GM18519 (cell line): ENCODE data around the gene BDP1.
"Not testable (repeated sequence)": the region's sequence is repeated elsewhere in the genome, so short reads cannot be mapped to it uniquely, and the experiment has no call there.

Experiments
- ATAC-seq: cut with Tn5 transposase; IDR thresholded peaks from one replicate; pipeline ENCODE4 v1.9.1; 2021; ENCODE audit warnings: mild to moderate bottlenecking, moderate library complexity; ENCODE audit not compliant: unreplicated experiment, low FRiP score

The BDP1 gene

DNA sequence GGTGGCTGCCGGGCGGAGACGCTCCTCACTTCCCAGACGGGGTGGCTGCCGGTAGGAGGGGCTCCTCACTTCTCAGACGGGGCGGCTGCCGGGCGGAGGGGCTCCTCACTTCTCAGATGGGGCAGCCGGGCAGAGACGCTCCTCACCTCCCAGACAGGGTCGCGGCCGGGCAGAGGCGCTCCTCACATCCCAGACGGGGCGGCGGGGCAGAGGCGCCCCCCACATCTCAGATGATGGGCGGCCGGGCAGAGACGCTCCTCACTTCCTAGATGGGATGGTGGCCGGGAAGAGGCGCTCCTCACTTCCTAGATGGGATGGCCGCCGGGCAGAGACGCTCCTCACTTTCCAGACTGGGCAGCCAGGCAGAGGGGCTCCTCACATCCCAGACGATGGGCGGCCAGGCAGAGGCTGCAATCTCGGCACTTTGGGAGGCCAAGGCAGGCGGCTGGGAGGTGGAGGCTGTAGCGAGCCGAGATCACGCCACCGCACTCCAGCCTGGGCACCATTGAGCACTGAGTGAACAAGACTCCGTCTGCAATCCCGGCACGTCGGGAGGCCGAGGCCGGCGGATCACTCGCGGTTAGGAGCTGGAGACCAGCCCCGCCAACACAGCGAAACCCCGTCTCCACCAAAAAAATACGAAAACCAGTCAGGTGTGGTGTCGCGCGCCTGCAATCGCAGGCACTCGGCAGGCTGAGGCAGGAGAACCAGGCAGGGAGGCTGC is 96.7 kb downstream of the BDP1 start:
- ATAC-seq: not testable (repeated sequence)

- no peak for ATAC-seq
These were observed 107.7 kb downstream of the BDP1 start for GRCh38 chr5:71563161-71563560.

GRCh38 chr5:71564895-71565294 is 109.4 kb downstream of the BDP1 start:
- ATAC-seq: no peak

DNA sequence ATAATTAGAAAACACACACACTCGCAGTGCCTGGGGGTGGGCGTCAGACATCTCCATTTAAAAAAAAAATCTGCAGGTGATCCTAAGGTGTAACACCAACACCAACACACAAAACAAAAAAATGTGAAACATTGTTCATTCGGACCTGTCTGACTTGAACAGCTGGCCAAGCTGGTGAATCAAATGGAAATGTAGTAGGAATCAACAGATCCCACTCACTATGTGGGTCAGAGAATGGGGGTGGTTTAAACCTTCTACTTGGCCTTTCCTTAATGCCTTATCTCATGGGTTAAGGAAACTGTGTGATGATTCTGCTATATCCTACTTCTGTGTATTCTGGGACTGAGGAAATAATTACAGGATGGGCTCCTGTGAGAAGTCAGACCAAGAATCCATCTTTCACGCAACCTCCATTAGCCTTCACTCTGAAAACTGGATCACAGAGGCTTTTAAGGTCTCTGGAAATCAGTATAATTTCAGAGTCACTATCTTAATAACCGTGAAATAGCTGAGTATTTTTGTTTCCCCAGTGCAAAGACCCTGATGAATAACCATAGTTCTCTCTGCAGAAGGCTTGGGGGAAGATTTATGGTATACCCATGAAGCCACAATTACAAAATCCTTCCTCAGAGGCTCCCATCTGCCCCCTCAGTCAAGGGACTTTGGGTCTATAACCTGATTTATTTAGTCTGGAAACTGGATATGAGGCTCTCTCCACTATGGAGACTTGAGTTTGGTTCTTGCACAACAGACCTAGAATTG is 114.5 kb downstream of the BDP1 start:
- no peak for ATAC-seq

- not testable (repeated sequence) for ATAC-seq
These were observed 116.4 kb downstream of the BDP1 start for GRCh38 chr5:71571811-71572210.

DNA sequence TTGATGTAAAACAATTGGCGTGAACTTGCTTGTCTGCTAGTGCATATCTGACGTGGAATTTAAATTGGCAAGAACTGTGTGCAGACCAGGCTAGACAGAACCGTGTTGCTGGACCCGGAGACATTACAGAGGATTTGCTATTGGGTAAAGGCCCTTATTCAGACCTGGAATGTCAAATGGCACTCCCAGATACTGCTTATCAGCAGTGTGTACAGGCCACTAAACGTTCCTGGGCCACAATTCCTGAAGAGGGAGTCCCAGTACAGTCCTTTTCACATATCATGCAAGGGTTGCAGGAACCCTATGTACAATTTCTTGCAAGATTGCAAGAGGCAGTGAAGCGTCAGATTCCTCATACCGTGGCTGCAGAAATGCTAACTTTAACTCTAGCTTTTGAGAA is 118.1 kb downstream of the BDP1 start:
- ATAC-seq: no peak

DNA sequence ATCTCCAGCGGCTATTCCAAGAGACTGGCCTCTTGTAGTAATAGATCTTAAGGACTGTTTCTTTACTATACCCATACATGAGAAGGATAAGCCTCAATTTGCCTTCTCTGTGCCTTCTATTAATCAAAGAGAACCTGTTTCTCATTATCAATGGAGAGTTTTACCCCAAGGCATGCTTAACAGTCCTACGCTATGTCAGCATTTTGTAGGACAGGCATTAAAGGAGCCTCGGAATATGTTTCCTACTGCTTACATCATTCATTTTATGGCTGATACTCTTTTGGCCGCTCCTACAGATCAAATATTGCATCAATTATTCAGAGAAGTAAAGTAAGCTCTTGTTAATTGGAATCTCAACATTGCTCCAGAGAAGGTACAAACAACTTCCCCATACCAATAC is 120.1 kb downstream of the BDP1 start:
- ATAC-seq: not testable (repeated sequence)

DNA sequence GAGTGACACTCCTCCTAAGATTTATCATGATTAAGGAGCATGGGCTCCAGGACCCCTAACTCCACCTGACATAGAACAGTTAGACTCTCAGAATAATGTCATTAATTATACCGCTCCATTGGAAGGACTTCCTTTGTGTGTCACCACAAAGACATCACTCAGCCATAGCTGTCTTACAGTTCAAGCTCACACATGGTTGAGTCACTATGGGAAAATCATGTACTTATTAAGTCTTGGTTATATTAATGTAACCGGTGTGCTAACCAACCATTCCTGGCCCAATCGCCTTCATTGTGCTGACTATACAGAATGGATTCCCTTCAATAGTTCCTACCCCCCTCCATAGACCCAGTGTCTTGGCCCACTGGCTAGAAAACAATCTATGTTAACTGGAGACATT is 120.8 kb downstream of the BDP1 start:
- no peak for ATAC-seq

GRCh38 chr5:71577839-71578238 is 122.4 kb downstream of the BDP1 start:
- not testable (repeated sequence) for ATAC-seq

DNA sequence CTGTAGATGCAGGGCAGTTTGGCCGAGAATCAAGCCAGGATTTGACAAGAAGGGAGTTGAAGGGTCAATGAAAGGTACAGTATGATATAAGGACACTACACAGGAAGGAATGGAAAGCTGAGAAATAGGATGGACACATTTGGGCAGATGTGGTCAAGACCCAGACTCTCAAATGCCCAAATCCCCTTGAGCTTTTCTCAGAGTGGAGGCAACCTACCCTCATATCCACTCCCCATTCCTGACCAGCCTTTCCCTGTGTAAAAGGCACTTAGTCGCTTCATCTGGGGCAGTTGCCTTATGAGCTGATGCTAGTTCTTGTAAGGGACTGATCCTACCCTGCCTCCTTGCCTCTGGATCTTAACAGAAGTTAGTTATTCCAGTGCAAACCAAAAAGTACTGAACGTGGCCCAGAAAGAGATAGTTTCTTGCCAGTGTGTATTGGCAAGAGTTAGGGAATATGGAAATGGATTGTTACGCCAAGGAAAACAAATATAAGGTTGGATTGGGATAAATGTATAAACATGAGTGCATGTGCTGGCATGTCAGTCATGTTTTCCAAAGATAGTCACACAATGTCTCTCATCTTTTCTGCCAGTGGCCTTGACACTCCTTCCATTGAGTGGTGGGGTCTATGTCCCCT is 127.6 kb downstream of the BDP1 start:
- no peak for ATAC-seq

DNA sequence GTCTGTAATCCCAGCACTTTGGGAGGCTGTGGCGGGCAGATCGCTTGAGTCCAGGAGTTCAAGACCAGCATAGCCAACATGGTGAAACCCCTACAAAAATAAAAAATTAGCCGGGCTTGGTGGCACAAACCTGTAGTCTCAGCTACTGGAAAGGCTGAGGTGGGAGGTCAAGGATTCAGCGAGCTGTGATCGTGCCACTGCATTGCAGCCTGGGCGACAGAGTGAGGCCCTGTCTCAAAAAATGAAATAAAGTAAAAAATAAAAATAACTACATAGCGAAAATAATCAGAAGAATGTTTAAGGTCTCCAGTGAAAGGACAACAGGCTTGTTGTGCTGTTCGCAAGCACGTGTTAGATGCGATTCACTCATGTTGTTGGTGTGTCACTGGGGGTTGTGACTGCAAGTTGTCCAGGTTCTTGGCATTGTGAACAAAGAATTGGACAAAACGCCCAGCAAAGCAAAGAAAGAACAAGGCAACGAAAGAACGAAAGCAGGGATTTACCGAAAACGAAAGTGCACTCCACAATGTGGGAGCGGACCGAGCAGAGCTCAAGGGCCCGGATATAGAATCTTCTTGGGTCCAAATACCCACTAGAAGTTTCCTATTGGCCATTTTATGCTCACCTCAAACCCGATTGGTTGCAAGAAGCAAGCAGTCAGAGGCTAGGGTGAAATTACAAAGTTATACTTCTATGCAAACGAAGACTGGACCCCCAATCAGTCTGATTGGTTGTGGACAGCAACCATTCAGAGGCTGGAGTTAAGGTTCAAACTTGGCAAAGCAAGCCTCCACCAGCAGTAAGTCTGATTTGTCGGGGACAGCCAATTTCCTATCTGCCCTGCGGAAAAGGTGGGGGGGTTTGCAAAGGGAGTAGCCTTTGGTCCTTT is 130.8 kb downstream of the BDP1 start:
- ATAC-seq: no peak

- peak; percentile 93 for ATAC-seq
These were observed 131.7 kb downstream of the BDP1 start, which contains the start of gene MCCC2 for GRCh38 chr5:71586941-71587765. Gene MCCC2 (plus strand): TSS chr5:71587340. CDS start chr5:71587426, 86 bp downstream.

- no peak for ATAC-seq
These were observed 132.5 kb downstream of the BDP1 start for GRCh38 chr5:71587766-71588532.

DNA sequence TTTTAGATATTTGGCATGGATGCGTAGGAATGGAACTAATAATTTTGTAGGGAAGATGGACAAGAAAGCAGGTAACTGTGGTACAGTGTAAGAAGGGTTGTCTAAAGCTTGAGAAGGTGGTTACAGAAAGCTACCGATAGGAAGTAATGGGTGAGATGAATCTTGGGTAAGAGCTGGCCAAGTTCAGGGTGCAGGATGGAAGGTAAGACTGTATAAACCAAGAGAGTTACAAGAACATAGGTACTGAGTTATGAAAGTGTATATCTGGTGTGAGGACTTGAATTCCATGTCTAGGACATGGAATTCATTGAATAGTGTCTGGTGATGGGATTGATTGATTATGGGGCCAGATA is 133.1 kb downstream of the BDP1 start:
- ATAC-seq: no peak

- ATAC-seq: no peak
These were observed 134.5 kb downstream of the BDP1 start for GRCh38 chr5:71589903-71590302.

DNA sequence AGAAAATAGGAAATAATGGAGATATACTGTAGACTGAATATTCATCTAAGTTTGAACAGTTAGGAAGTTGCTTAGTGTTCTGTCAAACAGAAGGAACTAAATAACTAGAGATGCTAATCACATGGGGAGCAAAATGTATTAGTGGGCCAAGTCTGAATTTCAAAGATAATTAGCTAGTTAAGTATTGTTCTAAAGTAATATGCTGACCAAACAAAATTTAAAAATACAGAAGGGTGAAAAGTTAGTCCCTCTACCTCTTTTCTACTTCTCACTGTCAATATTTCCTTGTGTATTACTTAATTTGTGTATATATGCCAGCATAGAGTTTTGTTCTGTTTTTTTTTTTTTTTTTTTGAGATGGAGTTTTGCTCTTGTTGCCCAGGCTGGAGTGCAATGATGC is 135.6 kb downstream of the BDP1 start:
- ATAC-seq: no peak

GRCh38 chr5:71596169-71596568 is 140.7 kb downstream of the BDP1 start:
- no peak for ATAC-seq

GRCh38 chr5:71597001-71597400 is 141.6 kb downstream of the BDP1 start:
- no peak for ATAC-seq

GRCh38 chr5:71600783-71601182 is 145.3 kb downstream of the BDP1 start:
- ATAC-seq: no peak
